Nephron (organoid): ENCODE measurements around the gene RPGR.

Experiments used
- H3K27ac Mint-ChIP-seq, 3 experiments: 2 replicates each; pipeline ENCODE4 v1.8.0; 2020; ENCODE audit warnings: mixed read lengths in 3 of 3, mild to moderate bottlenecking in 2 of 3, moderate library complexity in 1 of 3
- H3K27me3 Mint-ChIP-seq: 2 replicates; pipeline ENCODE4 v1.8.0; 2021; ENCODE audit warnings: low read depth, mild to moderate bottlenecking, moderate library complexity, mixed read lengths
- H3K36me3 Mint-ChIP-seq: 2 replicates; pipeline ENCODE4 v1.8.0; 2020; ENCODE audit warnings: low read depth, mixed read lengths
- H3K4me1 Mint-ChIP-seq: 2 replicates; pipeline ENCODE4 v1.8.0; 2020; ENCODE audit warnings: mixed read lengths
- H3K4me3 Mint-ChIP-seq, 3 experiments: 2 replicates each; pipeline ENCODE4 v1.8.0; 2020; ENCODE audit warnings: mild to moderate bottlenecking in 3 of 3, mixed read lengths in 3 of 3, moderate library complexity in 2 of 3
- H3K9me3 Mint-ChIP-seq: 2 replicates; pipeline ENCODE4 v1.8.0; 2020; ENCODE audit warnings: mixed read lengths
- CTCF ChIP-seq, 3 experiments: fragments of 200-600 bp; sonication (generic); IDR thresholded peaks; one replicate each; pipeline ENCODE4 v1.5.0; 2021; ENCODE audit warnings: antibody characterized with exemption in 3 of 3; ENCODE audit not compliant: unreplicated experiment in 3 of 3

The RPGR gene

GRCh38 chrX:38327007-38327774 is at the start of gene RPGR:
TSS of gene RPGR (minus strand) at chrX:38327509. CDS start at chrX:38327367, 142 bp downstream.
- peaks cover 16% of the 10 kb centered on the region for H3K4me1 Mint-ChIP-seq
- TF ChIP-seq CTCF (IDR thresholded peaks at IDR 0.05; ENCODE audit: unreplicated experiment in 3 of 3), result peak; percentile 59 to 70 (median 66)

GRCh38 chrX:38376747-38377146 is 49.4 kb upstream of the RPGR start:
- Mint-ChIP-seq H3K27me3 (no peaks in the 10 kb centered on the region), H3K36me3 (no peaks in the 10 kb centered on the region), H3K27ac (no peak overlapping the region), H3K9me3 (peaks cover 11% of the 10 kb centered on the region), H3K4me1 (no peaks in the 10 kb centered on the region), H3K4me3 (no peak overlapping the region)
- no peak for TF ChIP-seq CTCF (IDR thresholded peaks at IDR 0.05; ENCODE audit: unreplicated experiment in 3 of 3)

More at GRCh38 chrX:38327007-38327774, at the start of gene RPGR:
- Mint-ChIP-seq H3K9me3 (peaks cover 14% of the 10 kb centered on the region), H3K27ac (peak within 1 kb of the TSS; percentile 88 to 97 (median 96)), H3K36me3 (no peaks in the 10 kb centered on the region), H3K27me3 (no peaks in the 10 kb centered on the region), H3K4me3 (peak within 1 kb of the TSS; percentile 94 to 97 (median 95))

GRCh38 chrX:38375891-38376290 is 48.6 kb upstream of the RPGR start:
- no peaks in the 10 kb centered on the region for H3K27me3 Mint-ChIP-seq
- H3K4me3 Mint-ChIP-seq, result no peak overlapping the region
- H3K9me3 Mint-ChIP-seq, result peaks cover 11% of the 10 kb centered on the region
- peak in 1 of 3 experiments; percentile 40 for TF ChIP-seq CTCF (IDR thresholded peaks at IDR 0.05; ENCODE audit: unreplicated experiment in 3 of 3)
- H3K36me3 Mint-ChIP-seq, result no peaks in the 10 kb centered on the region
- no peaks in the 10 kb centered on the region for H3K4me1 Mint-ChIP-seq
- H3K27ac Mint-ChIP-seq, result no peak overlapping the region

- H3K27ac Mint-ChIP-seq, result no peak overlapping the region
- peaks cover 11% of the 10 kb centered on the region for H3K9me3 Mint-ChIP-seq
- H3K27me3 Mint-ChIP-seq, result no peaks in the 10 kb centered on the region
- no peak overlapping the region for H3K4me3 Mint-ChIP-seq
- TF ChIP-seq CTCF (IDR thresholded peaks at IDR 0.05; ENCODE audit: unreplicated experiment in 3 of 3), result no peak
- no peaks in the 10 kb centered on the region for H3K4me1 Mint-ChIP-seq
- no peaks in the 10 kb centered on the region for H3K36me3 Mint-ChIP-seq
Measured at GRCh38 chrX:38374431-38374830, 47.1 kb upstream of the RPGR start.

- Mint-ChIP-seq H3K27ac (no peak overlapping the region), H3K4me1 (no peaks in the 10 kb centered on the region), H3K4me3 (no peak overlapping the region), H3K9me3 (no peaks in the 10 kb centered on the region), H3K27me3 (no peaks in the 10 kb centered on the region), H3K36me3 (no peaks in the 10 kb centered on the region)
- no peak for TF ChIP-seq CTCF (IDR thresholded peaks at IDR 0.05; ENCODE audit: unreplicated experiment in 3 of 3)
Measured at GRCh38 chrX:38371641-38372040, 44.3 kb upstream of the RPGR start.

- H3K27ac Mint-ChIP-seq, result no peak overlapping the region
- no peak overlapping the region for H3K4me3 Mint-ChIP-seq
- H3K9me3 Mint-ChIP-seq, result no peaks in the 10 kb centered on the region
- H3K36me3 Mint-ChIP-seq, result no peaks in the 10 kb centered on the region
- no peaks in the 10 kb centered on the region for H3K4me1 Mint-ChIP-seq
- TF ChIP-seq CTCF (IDR thresholded peaks at IDR 0.05; ENCODE audit: unreplicated experiment in 3 of 3), result no peak
- no peaks in the 10 kb centered on the region for H3K27me3 Mint-ChIP-seq
Measured at GRCh38 chrX:38368774-38369173, 41.5 kb upstream of the RPGR start.
